DND-41 (cell line): ENCODE data around the gene ZMIZ1.

Experiments
- CTCF ChIP-seq: IDR thresholded peaks from 2 replicates; pipeline ENCODE4 v1.5.1; 2012; ENCODE audit warnings: borderline replicate concordance, low read length, moderate library complexity, mild to moderate bottlenecking; ENCODE audit not compliant: poor library complexity, severe bottlenecking; ENCODE audit errors: extremely low read depth
- EZH2 ChIP-seq: IDR thresholded peaks from 3 replicates; pipeline ENCODE4 v1.6.1; 2012; ENCODE audit warnings: borderline replicate concordance, low read depth, mild to moderate bottlenecking, moderate library complexity, low read length, inconsistent platforms; ENCODE audit not compliant: severe bottlenecking

- TF ChIP-seq CTCF = no peak
- no peak for TF ChIP-seq EZH2
These were observed 40.2 kb upstream of the ZMIZ1 start for GRCh38 chr10:79028451-79029010.
